Tibial nerve (tissue), 4 donors: ENCODE measurements around the gene DQX1. TPM values are rescaled to one million over a fixed set of nuclear protein-coding genes. Genes with fewer than 3 reads are reported as not detected.
A peak's percentile ranks its signal among the peaks of the same experiment; 100 is the strongest.

Source experiments
- DNase-seq, 2 donors: peaks; one replicate each; pipeline ENCODE4 v3.0.0-alpha.2; 2019; ENCODE audit warnings: low spot score in 2 of 2
- H3K27ac ChIP-seq, 4 donors: fragments of 200-600 bp; sonication (generic) in 3 of 4; one replicate each; pipeline ENCODE4 v1.5.1; 2017 to 2019; ENCODE audit warnings: mild to moderate bottlenecking in 1 of 4
- H3K27me3 ChIP-seq, 2 donors: fragments of 200-600 bp; sonication (generic) in 1 of 2; one replicate each; pipeline versions ENCODE4 v1.5.1 to v1.6.0; 2017 to 2019
- H3K36me3 ChIP-seq, 3 donors: fragments of 200-600 bp; sonication (generic); one replicate each; pipeline ENCODE4 v1.5.1; 2018 to 2019
- H3K4me1 ChIP-seq, 4 donors: fragments of 200-600 bp; sonication (generic) in 3 of 4; one replicate each; pipeline ENCODE4 v1.5.1; 2017 to 2019
- H3K4me3 ChIP-seq, 4 donors: fragments of 200-600 bp; sonication (generic) in 3 of 4; one replicate each; pipeline ENCODE4 v1.5.1; 2017 to 2019; ENCODE audit warnings: mild to moderate bottlenecking in 1 of 4, moderate library complexity in 1 of 4
- H3K9me3 ChIP-seq, 4 donors: fragments of 200-600 bp; sonication (generic) in 3 of 4; one replicate each; pipeline ENCODE4 v1.5.1; 2017 to 2019
- CTCF ChIP-seq, 5 experiments: fragments of 200-600 bp in 3 of 5; fragments of 450-650 bp in 2 of 5; sonication (generic) in 3 of 5; IDR thresholded peaks; one replicate each; pipeline ENCODE4 v1.5.1; 2016 to 2019; ENCODE audit warnings: antibody characterized with exemption in 5 of 5, mild to moderate bottlenecking in 3 of 5, moderate library complexity in 2 of 5
- EP300 ChIP-seq, 2 donors: sonication (generic); formaldehyde crosslinking; IDR thresholded peaks; one replicate each; pipeline ENCODE4 v1.6.1; 2017; ENCODE audit warnings: antibody characterized with exemption in 2 of 2, mild to moderate bottlenecking in 1 of 2
- POLR2A ChIP-seq, 2 donors: fragments of 450-650 bp; IDR thresholded peaks; one replicate each; pipeline ENCODE4 v1.6.1; 2017; ENCODE audit warnings: antibody characterized with exemption in 2 of 2, mild to moderate bottlenecking in 2 of 2, moderate library complexity in 2 of 2
- WGBS, 2 donors: methylation state at CpG; one replicate each; pipeline ENCODE4 v1.1.5; 2018; 5-methylcytosine and 5-hydroxymethylcytosine counted together
- total RNA-seq, 4 donors: library from RNA; depleted of rRNA; stranded (reverse); fragments of >200 nt; gene quantifications; one replicate each; pipeline ENCODE4 v1.1.0, GENCODE V29; 2016

Gene DQX1
- total RNA-seq, 4 donors from 2014 or later, result 6.9 TPM; not detected in 3

- no peaks in the 10 kb centered on the region for H3K36me3 ChIP-seq
- H3K4me3 ChIP-seq, result peak overlapping the region in 2 of 4 donors; percentile 32 to 44
- H3K27me3 ChIP-seq, result peaks cover 0 to 96% of the 10 kb centered on the region in 2 donors
- H3K4me1 ChIP-seq, result peaks cover 0 to 30% (median 22%) of the 10 kb centered on the region in 4 donors
- H3K9me3 ChIP-seq, result no peaks in the 10 kb centered on the region
- no peak overlapping the region for H3K27ac ChIP-seq
- WGBS, 2 donors, result 65 to 69% methylated on average over 13 of the region's 13 CpGs
- no peak for DNase-seq
- TF ChIP-seq EP300 (IDR thresholded peaks at IDR 0.05) (no peak), CTCF (IDR thresholded peaks at IDR 0.05) (no peak), POLR2A (IDR thresholded peaks at IDR 0.05) (no peak)
Observed at GRCh38 chr2:74516650-74517049, 9.4 kb downstream of the DQX1 start.

- no peak for DNase-seq
- H3K27ac ChIP-seq, result no peak overlapping the region
- TF ChIP-seq CTCF (IDR thresholded peaks at IDR 0.05) (no peak), POLR2A (IDR thresholded peaks at IDR 0.05) (no peak), EP300 (IDR thresholded peaks at IDR 0.05) (no peak)
- no peaks in the 10 kb centered on the region for H3K9me3 ChIP-seq
- WGBS, 2 donors, result 4 to 5% methylated on average over 24 to 36 of the region's 72 CpGs
- H3K4me1 ChIP-seq, result peaks cover 0 to 30% (median 22%) of the 10 kb centered on the region in 4 donors
- H3K36me3 ChIP-seq, result no peaks in the 10 kb centered on the region
- peak overlapping the region in 3 of 4 donors; percentile 16 to 44 (median 32) for H3K4me3 ChIP-seq
- peaks cover 0 to 100% of the 10 kb centered on the region in 2 donors for H3K27me3 ChIP-seq
Observed at GRCh38 chr2:74515981-74516633, 9.9 kb downstream of the DQX1 start.

GRCh38 chr2:74515271-74515980 lies 10.6 kb downstream of the DQX1 start:
- H3K36me3 ChIP-seq, result no peaks in the 10 kb centered on the region
- no peak overlapping the region for H3K27ac ChIP-seq
- no peaks in the 10 kb centered on the region for H3K9me3 ChIP-seq
- DNase-seq, result no peak
- peaks cover 0 to 30% (median 22%) of the 10 kb centered on the region in 4 donors for H3K4me1 ChIP-seq
- WGBS, 2 donors, result 5 to 14% methylated on average over 16 to 49 of the region's 60 CpGs
- TF ChIP-seq POLR2A (IDR thresholded peaks at IDR 0.05) (no peak), EP300 (IDR thresholded peaks at IDR 0.05) (no peak), CTCF (IDR thresholded peaks at IDR 0.05) (no peak)
- peak overlapping the region in 2 of 4 donors; percentile 32 to 44 for H3K4me3 ChIP-seq
- H3K27me3 ChIP-seq, result peaks cover 0 to 99% of the 10 kb centered on the region in 2 donors

GRCh38 chr2:74514368-74515270 lies 11.4 kb downstream of the DQX1 start, which contains the start of gene TLX2:
Gene TLX2 (plus strand): TSS chr2:74514450. CDS start chr2:74514807, 357 bp downstream.
- TF ChIP-seq CTCF (IDR thresholded peaks at IDR 0.05), result no peak
- TF ChIP-seq EP300 (IDR thresholded peaks at IDR 0.05), result no peak
- TF ChIP-seq POLR2A (IDR thresholded peaks at IDR 0.05), result no peak
- Histone ChIP-seq H3K9me3 (no peaks in the 10 kb centered on the region), H3K36me3 (no peaks in the 10 kb centered on the region), H3K27me3 (peaks cover 0 to 91% of the 10 kb centered on the region in 2 donors), H3K27ac (no peak within 1 kb of the TSS), H3K4me1 (peaks cover 0 to 30% (median 22%) of the 10 kb centered on the region in 4 donors), H3K4me3 (peak within 1 kb of the TSS in 1 of 4 donors; percentile 1)
- DNase-seq, result no peak
- 5% methylated on average over 37 to 38 of the region's 82 CpGs for WGBS, 2 donors
